SU-DHL-6 (cell line): ENCODE measurements around the gene KDELR3.

ENCODE experiments used
- CTCF ChIP-seq: fragments of 200-600 bp; sonication (generic); IDR thresholded peaks from one replicate; pipeline ENCODE4 v1.5.1; 2017; ENCODE audit warnings: antibody characterized with exemption, mild to moderate bottlenecking, low read length, moderate library complexity; ENCODE audit not compliant: insufficient read depth, poor library complexity, severe bottlenecking
- EZH2phosphoT487 ChIP-seq: fragments of 200-600 bp; sonication (generic), shearing (Covaris generic); conservative IDR thresholded peaks from 2 replicates; pipeline ENCODE4 v1.6.1; 2018; ENCODE audit warnings: mild to moderate bottlenecking, antibody characterized with exemption, low read length, moderate library complexity, mixed read lengths

- TF ChIP-seq CTCF (no peak), EZH2phosphoT487 (no peak)
Measured at GRCh38 chr22:38482662-38483308, 14.9 kb downstream of the KDELR3 start.
